ENCODE measurements around the gene ZNFX1.

DNA sequence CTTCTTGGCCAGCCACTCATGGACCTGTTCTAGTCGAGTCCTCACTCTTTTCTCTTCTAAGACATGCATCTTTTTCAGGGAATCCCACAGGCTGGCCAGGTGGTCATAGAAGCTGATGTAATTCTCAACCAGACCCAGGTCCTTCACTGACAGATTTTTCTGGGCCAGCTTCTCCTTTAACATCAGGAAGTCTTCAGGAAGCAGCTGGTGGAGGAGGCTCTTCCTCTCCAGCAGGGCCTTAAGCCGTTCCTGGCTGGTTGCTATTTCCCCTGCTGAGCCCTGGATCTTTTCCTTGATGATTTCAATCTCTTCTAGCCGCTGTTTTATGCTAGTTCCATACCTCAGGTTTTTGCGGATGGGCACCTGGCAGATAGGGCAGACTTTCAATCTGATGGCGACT, 30.1 kb downstream of the ZNFX1 start:
- TF ChIP-seq, protein P1, sequence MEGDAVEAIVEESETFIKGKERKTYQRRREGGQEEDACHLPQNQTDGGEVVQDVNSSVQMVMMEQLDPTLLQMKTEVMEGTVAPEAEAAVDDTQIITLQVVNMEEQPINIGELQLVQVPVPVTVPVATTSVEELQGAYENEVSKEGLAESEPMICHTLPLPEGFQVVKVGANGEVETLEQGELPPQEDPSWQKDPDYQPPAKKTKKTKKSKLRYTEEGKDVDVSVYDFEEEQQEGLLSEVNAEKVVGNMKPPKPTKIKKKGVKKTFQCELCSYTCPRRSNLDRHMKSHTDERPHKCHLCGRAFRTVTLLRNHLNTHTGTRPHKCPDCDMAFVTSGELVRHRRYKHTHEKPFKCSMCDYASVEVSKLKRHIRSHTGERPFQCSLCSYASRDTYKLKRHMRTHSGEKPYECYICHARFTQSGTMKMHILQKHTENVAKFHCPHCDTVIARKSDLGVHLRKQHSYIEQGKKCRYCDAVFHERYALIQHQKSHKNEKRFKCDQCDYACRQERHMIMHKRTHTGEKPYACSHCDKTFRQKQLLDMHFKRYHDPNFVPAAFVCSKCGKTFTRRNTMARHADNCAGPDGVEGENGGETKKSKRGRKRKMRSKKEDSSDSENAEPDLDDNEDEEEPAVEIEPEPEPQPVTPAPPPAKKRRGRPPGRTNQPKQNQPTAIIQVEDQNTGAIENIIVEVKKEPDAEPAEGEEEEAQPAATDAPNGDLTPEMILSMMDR (IDR thresholded peaks at IDR 0.05; ENCODE audit: low read depth, low read length) = no peak
- no peak for TF ChIP-seq EZH2phosphoT487 (IDR thresholded peaks at IDR 0.05; ENCODE audit: low read depth)
